H7 (cell line): Measurements from ENCODE around the gene SPATA13. TPM values are rescaled to one million over a fixed set of nuclear protein-coding genes. Genes with fewer than 3 reads are reported as not detected.

Experiments used
- DNase-seq: peaks from one replicate; pipeline ENCODE4 v3.0.0; 2012
- H3K27me3 ChIP-seq: 2 replicates; pipeline ENCODE4 v1.6.0; 2011; ENCODE audit warnings: mild to moderate bottlenecking, low read length; ENCODE audit not compliant: control insufficient read depth, insufficient read depth
- H3K36me3 ChIP-seq: replicated peaks from 2 replicates; pipeline ENCODE4 v1.5.1; 2011; ENCODE audit warnings: low read length; ENCODE audit not compliant: control insufficient read depth, insufficient read depth
- H3K4me3 ChIP-seq: 2 replicates; pipeline ENCODE4 v1.5.1; 2011; ENCODE audit warnings: low read depth, mild to moderate bottlenecking, control low read depth, low read length, moderate library complexity; ENCODE audit not compliant: insufficient read depth
- total RNA-seq: library from RNA; depleted of rRNA; stranded (reverse); fragments of >200 nt; shearing (Covaris generic); gene quantifications from 2 replicates; pipeline ENCODE4 v1.2.3, GENCODE V29; 2014

SPATA13 gene
- total RNA-seq, 1 experiment from 2014 or later = 14.8 TPM

DNA sequence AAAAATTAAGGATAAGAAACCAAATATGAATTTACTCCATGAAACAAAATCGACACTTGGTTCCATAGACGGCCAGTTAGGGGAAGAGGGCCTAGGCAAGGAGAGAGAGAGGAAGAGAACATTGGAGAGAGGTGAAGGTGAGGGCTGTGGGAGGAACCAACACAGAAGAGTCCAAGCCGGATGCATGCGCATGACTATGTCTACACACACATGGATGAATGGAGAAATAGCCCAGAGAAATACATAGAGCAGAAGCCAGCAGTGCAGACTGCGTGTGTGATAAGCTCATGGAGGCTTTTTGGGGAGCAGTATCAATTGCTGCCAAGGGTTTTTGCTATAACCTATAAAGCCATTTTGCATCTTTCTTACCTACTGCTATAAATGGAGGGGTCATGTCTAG, 81.6 kb downstream of the SPATA13 start:
- no peak overlapping the region for H3K4me3 ChIP-seq
- H3K36me3 ChIP-seq = no peaks in the 10 kb centered on the region
- no peaks in the 10 kb centered on the region for H3K27me3 ChIP-seq
- DNase-seq = no peak

- H3K27me3 ChIP-seq = no peaks in the 10 kb centered on the region
These were observed 82.8 kb downstream of the SPATA13 start for GRCh38 chr13:24243302-24243701.

GRCh38 chr13:24244802-24245201, 84.3 kb downstream of the SPATA13 start:
- H3K36me3 ChIP-seq = no peaks in the 10 kb centered on the region; the same call in 1 of the 2 replicates
- DNase-seq = no peak
- H3K4me3 ChIP-seq = no peak overlapping the region
- H3K27me3 ChIP-seq = no peaks in the 10 kb centered on the region

More at GRCh38 chr13:24243302-24243701, 82.8 kb downstream of the SPATA13 start:
- no peak for DNase-seq
- H3K36me3 ChIP-seq = no peaks in the 10 kb centered on the region
- no peak overlapping the region for H3K4me3 ChIP-seq

GRCh38 chr13:24247016-24247415, 86.5 kb downstream of the SPATA13 start:
- no peaks in the 10 kb centered on the region; the same call in 1 of the 2 replicates for H3K36me3 ChIP-seq
- H3K4me3 ChIP-seq = no peak overlapping the region
- DNase-seq = no peak
- no peaks in the 10 kb centered on the region for H3K27me3 ChIP-seq

DNA sequence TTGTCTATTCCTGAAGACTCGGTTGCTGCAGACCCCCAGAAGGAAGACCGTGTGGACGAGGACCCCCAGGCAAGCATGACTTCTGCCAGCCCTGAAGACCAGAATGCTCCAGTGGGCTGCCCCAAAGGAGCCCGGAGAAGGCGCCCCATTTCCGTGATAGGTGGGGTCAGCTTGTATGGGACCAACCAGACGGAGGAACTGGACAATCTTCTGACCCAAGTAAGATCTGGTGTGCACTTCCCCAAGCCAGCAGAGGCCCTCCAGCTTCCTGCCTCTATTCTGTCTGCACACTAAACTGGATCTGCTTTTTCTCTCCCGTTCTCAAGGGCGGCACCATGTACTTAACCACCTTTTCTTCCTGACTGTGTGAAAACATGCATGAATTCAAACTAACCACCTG, 89.1 kb downstream of the SPATA13 start:
- no peaks in the 10 kb centered on the region; the same call in 1 of the 2 replicates for H3K36me3 ChIP-seq
- DNase-seq = no peak

DNA sequence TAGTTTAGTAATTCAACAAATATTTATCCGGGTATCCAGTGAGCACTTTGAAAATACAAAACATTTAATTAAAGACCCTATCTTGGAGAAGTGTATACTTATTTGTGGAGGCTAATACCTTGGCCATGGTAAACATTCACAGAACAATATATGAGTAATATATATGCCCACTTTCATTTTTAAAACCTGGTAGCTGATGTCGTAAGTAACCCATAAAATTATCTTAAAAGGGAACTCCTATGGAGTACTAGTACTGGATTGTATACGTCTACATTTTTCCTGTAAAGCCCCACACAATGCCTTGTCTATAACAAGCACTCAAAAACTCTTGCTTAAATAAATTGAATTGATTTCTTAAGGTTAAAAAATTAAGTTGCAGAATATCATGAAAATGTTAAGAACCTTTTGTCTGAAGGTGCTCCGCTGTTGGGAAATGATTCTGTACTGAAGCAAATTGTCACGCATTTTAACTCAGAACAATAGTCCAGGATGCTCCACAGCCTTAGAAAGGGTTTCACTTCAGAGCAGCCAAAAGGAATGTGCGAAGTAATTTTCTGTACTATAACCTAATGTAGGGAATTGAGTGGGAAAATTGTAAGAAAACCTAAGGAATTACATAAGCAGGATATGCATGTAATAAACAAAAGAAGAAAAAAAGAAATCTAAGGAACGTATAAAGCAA, 90.0 kb downstream of the SPATA13 start:
- Histone ChIP-seq H3K36me3 (no peaks in the 10 kb centered on the region; the same call in 1 of the 2 replicates), H3K27me3 (no peaks in the 10 kb centered on the region), H3K4me3 (no peak overlapping the region)
- no peak for DNase-seq

More for the DNA sequence above, 89.1 kb downstream of the SPATA13 start:
- H3K4me3 ChIP-seq = no peak overlapping the region
- H3K27me3 ChIP-seq = no peaks in the 10 kb centered on the region

GRCh38 chr13:24251525-24251924, 91.0 kb downstream of the SPATA13 start:
- Histone ChIP-seq H3K27me3 (no peaks in the 10 kb centered on the region), H3K36me3 (no peaks in the 10 kb centered on the region; the same call in 1 of the 2 replicates), H3K4me3 (no peak overlapping the region)
- DNase-seq = no peak

GRCh38 chr13:24252136-24252535, 91.6 kb downstream of the SPATA13 start:
- no peak for DNase-seq
- no peaks in the 10 kb centered on the region for H3K27me3 ChIP-seq
- H3K36me3 ChIP-seq = no peaks in the 10 kb centered on the region; the same call in 1 of the 2 replicates
- H3K4me3 ChIP-seq = no peak overlapping the region

DNA sequence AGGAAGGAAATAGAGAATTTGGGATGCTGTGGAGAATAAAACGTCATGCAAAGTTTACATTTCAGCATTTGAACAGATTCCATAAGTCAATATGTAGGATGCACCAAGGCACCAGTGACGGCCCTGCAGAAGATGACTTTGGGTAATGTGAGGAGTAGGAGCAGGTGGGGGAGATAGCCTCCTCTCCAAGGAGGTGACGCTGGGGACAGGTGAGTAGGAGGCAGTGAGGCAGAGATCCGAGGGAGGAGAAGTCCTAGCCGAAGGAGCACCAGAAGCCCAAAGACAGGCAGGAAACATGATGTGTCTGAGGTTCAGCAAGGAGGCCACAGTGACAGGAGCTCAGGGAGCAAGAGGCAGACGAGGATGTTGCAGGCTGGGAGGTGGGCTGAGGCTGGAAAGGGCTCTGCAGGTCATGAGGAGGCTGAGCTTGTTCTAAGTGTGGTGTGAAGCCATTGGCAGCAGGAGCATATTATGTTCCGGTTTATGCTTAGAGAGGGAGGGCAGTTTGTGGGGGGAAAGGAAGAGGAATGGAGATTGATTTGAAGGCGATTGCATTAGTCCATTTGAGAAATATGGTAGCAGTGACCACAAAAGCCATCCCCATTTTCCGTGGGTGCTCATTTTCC, 93.1 kb downstream of the SPATA13 start:
- Histone ChIP-seq H3K4me3 (no peak overlapping the region), H3K36me3 (no peaks in the 10 kb centered on the region; the same call in 1 of the 2 replicates), H3K27me3 (no peaks in the 10 kb centered on the region)
- DNase-seq = no peak

DNA sequence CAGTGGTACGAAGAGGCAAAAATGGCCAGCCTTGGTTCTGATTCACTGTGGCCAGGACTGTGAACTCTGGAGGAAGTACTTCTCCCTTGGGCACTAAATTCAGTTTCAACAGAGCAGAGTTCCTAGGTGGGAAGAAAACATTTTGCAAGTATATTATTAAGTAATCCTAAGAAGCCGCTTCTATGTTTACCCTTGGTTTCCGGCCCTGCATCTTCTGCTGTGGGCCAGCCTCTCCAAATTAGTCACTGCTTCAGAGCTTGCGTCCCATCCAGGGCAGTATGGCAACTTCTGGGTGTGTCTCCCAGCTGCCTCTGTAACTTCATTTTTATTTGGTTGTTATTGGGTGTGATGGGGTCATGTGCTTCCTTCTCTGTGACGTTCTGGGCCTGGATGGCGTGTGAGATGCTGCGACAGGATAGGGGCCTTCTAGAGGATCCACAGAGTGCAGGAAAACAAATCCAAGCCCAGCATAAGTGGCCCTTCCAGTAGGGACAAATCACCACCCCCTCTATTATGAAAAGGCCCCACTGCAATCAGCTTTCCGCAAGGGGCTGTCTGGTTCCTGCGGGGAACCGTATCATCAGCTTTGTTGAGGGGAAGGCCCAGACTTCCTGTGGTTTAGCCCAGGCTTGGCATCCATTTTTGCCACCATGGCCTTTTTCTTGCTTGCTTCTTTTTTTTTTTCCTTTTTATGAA, 93.8 kb downstream of the SPATA13 start:
- Histone ChIP-seq H3K4me3 (no peak overlapping the region), H3K36me3 (no peaks in the 10 kb centered on the region; the same call in 1 of the 2 replicates), H3K27me3 (no peaks in the 10 kb centered on the region)
- DNase-seq = no peak

GRCh38 chr13:24257497-24257896, 97.0 kb downstream of the SPATA13 start:
- H3K4me3 ChIP-seq = no peak overlapping the region
- DNase-seq = no peak
- no peaks in the 10 kb centered on the region for H3K27me3 ChIP-seq
- H3K36me3 ChIP-seq = no peaks in the 10 kb centered on the region; the same call in 1 of the 2 replicates

GRCh38 chr13:24261566-24261965, 101.0 kb downstream of the SPATA13 start:
- no peaks in the 10 kb centered on the region for H3K36me3 ChIP-seq
- no peak overlapping the region for H3K4me3 ChIP-seq
- H3K27me3 ChIP-seq = no peaks in the 10 kb centered on the region
- no peak for DNase-seq

DNA sequence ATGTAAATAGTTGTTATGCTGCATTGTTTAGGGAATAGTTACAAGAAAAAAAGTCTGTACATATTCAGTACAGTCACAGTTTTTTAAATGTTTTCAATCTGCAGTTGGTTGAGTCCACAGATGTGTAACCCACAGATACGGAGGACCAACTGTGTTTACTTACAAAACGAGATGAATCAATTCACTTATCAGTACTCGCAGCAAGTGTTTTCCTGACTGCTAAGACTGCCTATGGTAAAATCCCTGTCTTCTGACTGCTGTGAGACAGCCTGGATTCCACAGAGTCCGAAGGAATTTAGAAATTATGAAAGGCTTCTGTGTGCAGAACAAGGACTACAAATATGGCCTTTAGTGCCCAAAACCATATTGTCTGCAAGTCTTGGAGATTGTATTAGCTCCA, 103.1 kb downstream of the SPATA13 start:
- no peak for DNase-seq
- Histone ChIP-seq H3K4me3 (no peak overlapping the region), H3K36me3 (no peaks in the 10 kb centered on the region), H3K27me3 (no peaks in the 10 kb centered on the region)

DNA sequence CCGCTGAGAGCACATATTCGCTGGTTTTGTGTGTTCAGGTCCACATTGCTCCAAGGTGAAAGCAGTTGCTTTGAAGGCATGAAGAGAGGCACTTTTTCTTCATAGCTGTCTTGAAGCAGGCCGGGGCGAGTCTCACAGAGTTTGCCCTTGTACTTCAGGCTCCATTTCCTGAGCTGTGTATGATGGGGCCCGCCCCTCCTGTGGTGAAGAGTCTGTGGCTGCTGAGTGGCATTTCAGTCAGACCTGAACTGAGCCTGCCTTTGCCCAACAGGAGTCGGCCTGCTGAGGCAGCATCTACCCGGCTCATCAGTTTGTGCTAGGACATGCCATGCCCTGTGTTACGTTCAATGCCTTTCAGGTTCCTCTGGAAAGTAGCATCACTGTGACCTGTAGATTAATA, 104.5 kb downstream of the SPATA13 start:
- DNase-seq = no peak
- Histone ChIP-seq H3K27me3 (no peaks in the 10 kb centered on the region), H3K36me3 (no peaks in the 10 kb centered on the region), H3K4me3 (no peak overlapping the region)

DNA sequence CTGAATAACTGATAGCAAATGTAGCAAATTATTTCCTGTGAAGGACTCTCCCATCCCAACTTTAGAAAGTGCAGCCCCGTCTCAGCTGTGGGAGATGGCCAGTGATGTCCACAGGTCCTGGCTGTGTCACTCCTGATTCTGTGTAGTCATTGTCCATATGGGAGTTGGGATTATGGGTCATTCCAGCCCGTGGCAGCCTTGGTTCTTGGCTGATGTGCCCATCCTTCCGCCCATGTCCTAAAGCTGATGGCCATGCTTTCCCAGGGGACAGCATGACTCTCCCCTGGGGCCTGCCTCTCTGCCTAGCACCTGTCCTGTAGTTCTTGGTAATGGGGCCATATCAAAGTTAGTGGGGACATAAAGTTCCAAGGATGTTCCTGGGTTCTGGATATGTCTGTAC, 104.9 kb downstream of the SPATA13 start:
- no peaks in the 10 kb centered on the region for H3K27me3 ChIP-seq
- no peaks in the 10 kb centered on the region for H3K36me3 ChIP-seq
- no peak for DNase-seq

More for the DNA sequence above, 104.9 kb downstream of the SPATA13 start:
- no peak overlapping the region for H3K4me3 ChIP-seq
